Erythroblast (primary cell): Measurements from ENCODE around the gene RLN1.

Source experiments
- DNase-seq, 2 experiments: peaks; one replicate each; lab custom pipeline; 2025; lab: John Stamatoyannopoulos, UW
- GATA1 ChIP-seq: IDR thresholded peaks from 2 replicates; pipeline ENCODE4 v1.6.1; 2011; ENCODE audit warnings: low read depth, mild to moderate bottlenecking, control low read depth, low read length, moderate library complexity
- POLR2A ChIP-seq: IDR thresholded peaks from 2 replicates; pipeline ENCODE4 v1.6.1; 2011; ENCODE audit warnings: mild to moderate bottlenecking, low read length

The RLN1 gene

DNA sequence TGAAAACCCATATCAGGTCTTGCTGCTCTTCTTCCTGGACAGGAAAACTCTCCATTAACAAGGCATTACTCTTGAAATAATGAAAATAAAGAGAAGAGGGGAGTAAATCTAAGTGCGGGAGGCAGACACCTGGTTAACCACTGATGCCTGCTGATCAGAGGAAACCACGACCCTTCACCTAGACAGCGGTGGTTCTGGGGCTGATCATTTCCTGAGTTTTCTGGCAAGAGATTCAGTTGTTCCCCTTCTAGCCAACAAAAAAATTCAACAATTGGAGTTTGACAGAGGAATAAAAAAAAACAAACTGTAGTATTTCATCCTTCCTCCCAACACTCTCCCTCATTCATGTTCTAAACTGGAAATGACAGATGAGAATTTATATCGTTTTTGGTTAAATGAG lies 38.1 kb downstream of the RLN1 start:
- TF ChIP-seq GATA1 (no peak), POLR2A (no peak)

DNA sequence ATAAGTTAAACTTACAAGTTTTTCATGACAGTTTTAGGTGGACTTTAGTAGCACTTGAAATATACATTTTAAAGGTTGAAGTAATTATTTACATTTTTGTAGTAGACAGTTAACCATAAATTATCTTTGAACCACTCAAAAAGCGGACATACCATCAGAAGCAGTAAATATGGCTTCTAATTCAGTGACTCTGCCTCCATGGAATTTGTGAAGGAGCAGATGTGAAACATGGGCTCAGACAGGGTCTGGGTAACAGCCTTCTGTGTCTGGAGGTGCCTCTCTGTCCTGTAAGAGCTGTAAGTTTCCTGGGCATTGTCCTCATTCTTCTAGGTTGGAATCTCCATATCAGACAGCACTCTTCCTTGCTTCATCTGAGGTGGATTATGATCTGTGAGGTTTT lies 47.5 kb downstream of the RLN1 start:
- no peak for DNase-seq
- no peak for TF ChIP-seq POLR2A
- TF ChIP-seq GATA1: no peak

More for the DNA sequence above, 38.1 kb downstream of the RLN1 start:
- no peak for DNase-seq

DNA sequence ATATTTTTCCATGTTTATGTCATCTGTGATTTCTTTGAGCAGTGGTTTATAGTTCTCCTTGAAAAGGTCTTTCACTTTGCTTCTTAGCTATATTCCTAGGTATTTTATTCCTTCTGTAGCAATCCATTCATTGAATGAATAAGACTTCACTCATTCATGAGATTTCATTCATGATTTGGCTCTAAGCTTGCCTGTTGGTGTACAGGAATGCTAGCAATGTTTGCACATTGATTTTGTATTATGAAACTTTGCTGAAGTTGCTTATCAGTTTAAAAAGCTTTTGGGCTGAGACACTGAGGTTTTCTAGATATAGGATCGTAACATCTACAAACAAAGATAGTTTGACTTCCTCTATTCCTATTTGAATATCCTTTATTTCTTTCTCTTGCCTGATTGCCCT lies 51.1 kb downstream of the RLN1 start:
- TF ChIP-seq POLR2A (no peak), GATA1 (no peak)

DNA sequence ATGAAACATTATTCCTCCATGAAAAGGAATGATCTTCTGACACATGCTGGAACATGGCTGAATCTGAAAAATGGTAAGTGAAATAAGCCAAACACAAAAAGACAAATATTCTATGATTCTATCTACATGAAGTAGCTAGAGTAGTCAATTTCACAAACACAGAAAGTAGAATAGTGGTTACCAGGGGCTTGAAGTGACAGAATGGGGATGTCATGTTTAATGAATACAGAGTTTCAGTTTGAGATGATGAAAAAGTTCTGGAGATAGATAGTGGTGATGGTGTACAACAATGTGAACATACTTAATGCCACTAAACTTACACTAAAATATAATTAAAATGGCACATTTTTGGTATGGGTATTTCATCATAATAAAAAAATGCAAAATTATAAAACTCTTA lies 53.4 kb downstream of the RLN1 start:
- no peak for TF ChIP-seq GATA1
- TF ChIP-seq POLR2A: no peak
- DNase-seq: no peak

More for the DNA sequence above, 51.1 kb downstream of the RLN1 start:
- DNase-seq: no peak
